CD4-positive, alpha-beta T cell (primary cell): ENCODE measurements around the gene PCDHB3. TPM values are rescaled to one million over a fixed set of nuclear protein-coding genes. Genes with fewer than 3 reads are reported as not detected.
"Not testable (repeated sequence)": the region's sequence is repeated elsewhere in the genome, so short reads cannot be mapped to it uniquely, and the experiment has no call there.

Experiments used
- ATAC-seq: fragments of 200-7000 bp; cut with Tn5 transposase; one replicate; pipeline ENCODE4 v1.10.0; 2022; ENCODE audit warnings: mild to moderate bottlenecking; ENCODE audit not compliant: poor library complexity
- CTCF ChIA-PET: fragments of 350-600 bp; sonication (Branson Sonifier 250); formaldehyde crosslinking; loops from one replicate; lab custom pipeline; 2021; ENCODE audit warnings: antibody characterized with exemption, inconsistent platforms; lab: Charles Lee
- POLR2A ChIA-PET: fragments of 350-600 bp; sonication (Branson Sonifier 250); formaldehyde crosslinking; loops from one replicate; lab custom pipeline; 2021; ENCODE audit warnings: antibody characterized with exemption, inconsistent platforms; lab: Charles Lee
- DNase-seq, 14 experiments: peaks; one replicate each; pipeline ENCODE4 v3.0.0-alpha.2; 2013 to 2020; ENCODE audit warnings: mixed read lengths in 2 of 14
- H3K27ac ChIP-seq, 2 donors: one replicate each; pipeline versions ENCODE4 v1.5.1 to v1.7.0; 2013; ENCODE audit warnings: low read length in 2 of 2, low read depth in 1 of 2, mild to moderate bottlenecking in 1 of 2
- H3K27me3 ChIP-seq, 2 experiments: 1 replicate in 1 of 2; 2 replicates in 1 of 2; pipeline versions ENCODE4 v1.6.1 to v1.7.0; 2013; ENCODE audit warnings: low read length in 2 of 2, control low read depth in 1 of 2, mild to moderate bottlenecking in 1 of 2, moderate library complexity in 1 of 2; ENCODE audit not compliant: insufficient read depth in 2 of 2, control insufficient read depth in 1 of 2
- H3K36me3 ChIP-seq: one replicate; pipeline ENCODE4 v1.6.1; 2013; ENCODE audit warnings: low read length, control low read depth; ENCODE audit not compliant: insufficient read depth
- H3K4me1 ChIP-seq: one replicate; pipeline ENCODE4 v1.6.1; 2013; ENCODE audit warnings: low read length, control low read depth; ENCODE audit not compliant: insufficient read depth
- H3K4me3 ChIP-seq: one replicate; pipeline ENCODE4 v1.5.1; 2013; ENCODE audit warnings: mild to moderate bottlenecking, low read length, moderate library complexity
- H3K9me3 ChIP-seq, 2 experiments: 1 replicate in 1 of 2; 2 replicates in 1 of 2; pipeline versions ENCODE4 v1.6.1 to v1.7.0; 2013; ENCODE audit warnings: low read length in 2 of 2, mild to moderate bottlenecking in 2 of 2, control low read depth in 1 of 2, moderate library complexity in 1 of 2; ENCODE audit not compliant: control insufficient read depth in 1 of 2, insufficient read depth in 1 of 2
- H3K27ac Mint-ChIP-seq: one replicate; pipeline ENCODE4 v1.8.0; 2020; ENCODE audit warnings: mixed read lengths
- H3K27me3 Mint-ChIP-seq: one replicate; pipeline ENCODE4 v1.8.0; 2021; ENCODE audit warnings: mixed read lengths
- H3K36me3 Mint-ChIP-seq: one replicate; pipeline ENCODE4 v1.8.0; 2021; ENCODE audit warnings: low read depth, mixed read lengths
- H3K4me1 Mint-ChIP-seq: one replicate; pipeline ENCODE4 v1.8.0; 2021; ENCODE audit warnings: low read depth, mixed read lengths
- H3K4me3 Mint-ChIP-seq: one replicate; pipeline ENCODE4 v1.8.0; 2020; ENCODE audit warnings: mild to moderate bottlenecking, mixed read lengths
- H3K9me3 Mint-ChIP-seq: one replicate; pipeline ENCODE4 v1.8.0; 2020; ENCODE audit warnings: mixed read lengths
- intact Hi-C, 2 experiments: fragments of 100-400 bp; cut with DNase I in 1 of 2; cut with micrococcal nuclease in 1 of 2; formaldehyde crosslinking; loops; one replicate each; pipeline versions ENCODE4 v1.15.1 to v1.9.0; 2023 to 2025; cut with DNase I, micrococcal nuclease
- total RNA-seq, 174 experiments: library from RNA in 2 of 174; stranded (reverse) in 2 of 174; gene quantifications; one replicate each; pipeline ENCODE4 v1.2.3 and lab custom pipeline; 2021 to 2026
- TF ChIP-seq, protein P1 (sequence below): fragments of 200-600 bp; IDR thresholded peaks from one replicate; pipeline ENCODE4 v1.8.0; 2022; ENCODE audit warnings: antibody characterized with exemption, mild to moderate bottlenecking

Gene PCDHB3
- total RNA-seq, 2 experiments from 2014 or later, result not detected

DNA sequence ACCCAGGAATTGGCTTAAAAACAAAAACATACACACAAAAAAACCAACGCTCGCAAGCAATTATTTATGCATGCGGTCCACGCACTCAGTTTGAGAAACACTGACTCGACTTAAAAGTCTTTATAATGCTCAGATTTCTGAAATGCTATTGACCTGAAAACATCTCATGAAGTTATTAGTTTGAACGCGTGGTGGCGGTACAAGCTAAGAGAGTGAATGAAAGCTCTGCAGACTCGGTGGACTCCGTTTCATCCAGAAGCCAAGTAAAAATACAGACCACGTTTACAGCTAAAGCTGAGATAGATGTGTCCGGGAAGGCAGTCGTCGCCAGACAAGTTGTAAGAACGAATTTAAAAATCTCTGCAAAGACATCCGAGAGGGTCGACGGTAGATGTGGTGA, 49.5 kb downstream of the PCDHB3 start, which contains the start of gene PCDHB6:
Gene PCDHB6, plus strand, starts transcription at position 246 of the 400 bp plus-strand sequence. CDS start 201 bp downstream, outside the sequence.
- no peaks in the 10 kb centered on the region for H3K4me1 ChIP-seq
- peak within 1 kb of the TSS; percentile 72 for H3K4me3 Mint-ChIP-seq
- peak in 2 of 14 experiments; percentile 5 for DNase-seq
- H3K4me1 Mint-ChIP-seq, result peaks cover 5% of the 10 kb centered on the region
- intact Hi-C loops, result no loop called here
- no peak within 1 kb of the TSS for H3K27ac ChIP-seq
- ChIA-PET CTCF (interaction anchor here (0.5 kb wide), 1 partner anchor 21 kb away, joined by 3 read pairs; no protein-coding TSS in a partner anchor), POLR2A (no interaction called here)
- no peak within 1 kb of the TSS for H3K27ac Mint-ChIP-seq
- no peak within 1 kb of the TSS for H3K4me3 ChIP-seq
- TF ChIP-seq, protein P1, sequence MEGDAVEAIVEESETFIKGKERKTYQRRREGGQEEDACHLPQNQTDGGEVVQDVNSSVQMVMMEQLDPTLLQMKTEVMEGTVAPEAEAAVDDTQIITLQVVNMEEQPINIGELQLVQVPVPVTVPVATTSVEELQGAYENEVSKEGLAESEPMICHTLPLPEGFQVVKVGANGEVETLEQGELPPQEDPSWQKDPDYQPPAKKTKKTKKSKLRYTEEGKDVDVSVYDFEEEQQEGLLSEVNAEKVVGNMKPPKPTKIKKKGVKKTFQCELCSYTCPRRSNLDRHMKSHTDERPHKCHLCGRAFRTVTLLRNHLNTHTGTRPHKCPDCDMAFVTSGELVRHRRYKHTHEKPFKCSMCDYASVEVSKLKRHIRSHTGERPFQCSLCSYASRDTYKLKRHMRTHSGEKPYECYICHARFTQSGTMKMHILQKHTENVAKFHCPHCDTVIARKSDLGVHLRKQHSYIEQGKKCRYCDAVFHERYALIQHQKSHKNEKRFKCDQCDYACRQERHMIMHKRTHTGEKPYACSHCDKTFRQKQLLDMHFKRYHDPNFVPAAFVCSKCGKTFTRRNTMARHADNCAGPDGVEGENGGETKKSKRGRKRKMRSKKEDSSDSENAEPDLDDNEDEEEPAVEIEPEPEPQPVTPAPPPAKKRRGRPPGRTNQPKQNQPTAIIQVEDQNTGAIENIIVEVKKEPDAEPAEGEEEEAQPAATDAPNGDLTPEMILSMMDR, result no peak
- no peak for ATAC-seq
- peaks cover 10 to 15% of the 10 kb centered on the region in 2 experiments for H3K27me3 ChIP-seq
- peaks cover 2 to 28% of the 10 kb centered on the region in 2 experiments for H3K9me3 ChIP-seq
- H3K36me3 ChIP-seq, result no peaks in the 10 kb centered on the region
- H3K9me3 Mint-ChIP-seq, result peaks cover 12% of the 10 kb centered on the region
- H3K27me3 Mint-ChIP-seq, result peaks cover 73% of the 10 kb centered on the region
- peaks cover 5% of the 10 kb centered on the region for H3K36me3 Mint-ChIP-seq

DNA sequence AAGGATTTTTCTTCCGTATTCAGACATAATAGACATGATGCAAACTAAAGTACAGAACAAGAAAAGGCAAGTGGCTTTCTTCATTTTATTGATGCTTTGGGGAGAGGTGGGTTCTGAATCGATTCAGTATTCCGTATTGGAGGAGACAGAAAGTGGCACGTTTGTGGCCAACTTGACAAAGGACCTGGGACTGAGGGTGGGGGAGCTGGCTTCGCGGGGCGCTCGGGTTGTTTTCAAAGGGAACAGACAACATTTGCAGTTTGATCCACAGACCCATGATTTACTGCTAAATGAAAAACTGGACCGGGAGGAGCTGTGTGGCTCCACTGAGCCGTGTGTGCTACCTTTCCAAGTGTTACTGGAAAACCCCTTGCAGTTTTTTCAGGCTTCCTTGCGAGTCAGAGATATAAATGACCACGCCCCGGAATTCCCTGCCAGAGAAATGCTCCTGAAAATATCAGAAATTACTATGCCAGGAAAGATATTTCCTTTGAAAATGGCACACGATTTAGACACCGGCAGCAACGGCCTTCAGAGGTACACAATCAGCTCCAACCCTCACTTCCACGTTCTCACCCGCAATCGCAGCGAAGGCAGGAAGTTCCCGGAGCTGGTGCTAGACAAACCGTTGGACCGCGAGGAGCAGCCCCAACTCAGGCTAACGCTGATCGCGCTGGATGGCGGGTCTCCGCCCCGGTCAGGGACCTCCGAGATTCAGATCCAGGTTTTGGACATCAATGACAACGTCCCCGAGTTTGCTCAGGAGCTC, 50.1 kb downstream of the PCDHB3 start:
- H3K27me3 Mint-ChIP-seq, result peaks cover 73% of the 10 kb centered on the region
- CTCF ChIA-PET, result interaction anchor here (0.5 kb wide), 1 partner anchor 22 kb away, joined by 3 read pairs; no protein-coding TSS in a partner anchor
- H3K27ac ChIP-seq, result no peak overlapping the region
- H3K27ac Mint-ChIP-seq, result no peak overlapping the region
- H3K9me3 ChIP-seq, result peaks cover 8 to 31% of the 10 kb centered on the region in 2 experiments
- TF ChIP-seq, protein P1, result no peak
- H3K27me3 ChIP-seq, result peaks cover 11 to 15% of the 10 kb centered on the region in 2 experiments
- POLR2A ChIA-PET, result no interaction called here
- ATAC-seq (no peak), DNase-seq (no peak)
- H3K4me3 Mint-ChIP-seq, result peak overlapping the region; percentile 72
- H3K36me3 Mint-ChIP-seq, result peaks cover 5% of the 10 kb centered on the region
- H3K9me3 Mint-ChIP-seq, result peaks cover 12% of the 10 kb centered on the region
- intact Hi-C loops, result no loop called here
- no peaks in the 10 kb centered on the region for H3K36me3 ChIP-seq
- no peak overlapping the region for H3K4me3 ChIP-seq
- no peaks in the 10 kb centered on the region for H3K4me1 ChIP-seq
- H3K4me1 Mint-ChIP-seq, result peaks cover 5% of the 10 kb centered on the region

DNA sequence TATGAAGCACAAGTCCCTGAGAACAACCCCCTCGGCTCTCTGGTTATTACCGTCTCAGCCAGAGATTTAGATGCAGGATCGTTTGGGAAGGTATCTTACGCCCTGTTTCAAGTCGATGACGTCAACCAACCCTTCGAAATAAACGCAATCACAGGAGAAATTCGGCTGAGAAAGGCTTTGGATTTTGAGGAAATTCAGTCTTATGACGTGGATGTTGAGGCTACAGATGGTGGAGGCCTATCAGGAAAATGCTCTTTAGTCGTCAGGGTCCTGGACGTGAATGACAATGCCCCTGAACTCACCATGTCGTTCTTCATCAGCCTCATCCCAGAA, 50.7 kb downstream of the PCDHB3 start:
- no peak for ATAC-seq
- Histone ChIP-seq H3K4me3 (no peak overlapping the region), H3K36me3 (no peaks in the 10 kb centered on the region), H3K27me3 (peaks cover 17 to 20% of the 10 kb centered on the region in 2 experiments), H3K4me1 (no peaks in the 10 kb centered on the region), H3K27ac (no peak overlapping the region), H3K9me3 (peaks cover 8 to 33% of the 10 kb centered on the region in 2 experiments)
- Mint-ChIP-seq H3K36me3 (peaks cover 5% of the 10 kb centered on the region), H3K4me1 (peaks cover 5% of the 10 kb centered on the region), H3K4me3 (no peak overlapping the region), H3K27me3 (peaks cover 76% of the 10 kb centered on the region), H3K9me3 (peaks cover 12% of the 10 kb centered on the region), H3K27ac (no peak overlapping the region)
- intact Hi-C loops, result no loop called here
- no peak for DNase-seq
- ChIA-PET POLR2A (no interaction called here), CTCF (no interaction called here)
- TF ChIP-seq, protein P1, result no peak

DNA sequence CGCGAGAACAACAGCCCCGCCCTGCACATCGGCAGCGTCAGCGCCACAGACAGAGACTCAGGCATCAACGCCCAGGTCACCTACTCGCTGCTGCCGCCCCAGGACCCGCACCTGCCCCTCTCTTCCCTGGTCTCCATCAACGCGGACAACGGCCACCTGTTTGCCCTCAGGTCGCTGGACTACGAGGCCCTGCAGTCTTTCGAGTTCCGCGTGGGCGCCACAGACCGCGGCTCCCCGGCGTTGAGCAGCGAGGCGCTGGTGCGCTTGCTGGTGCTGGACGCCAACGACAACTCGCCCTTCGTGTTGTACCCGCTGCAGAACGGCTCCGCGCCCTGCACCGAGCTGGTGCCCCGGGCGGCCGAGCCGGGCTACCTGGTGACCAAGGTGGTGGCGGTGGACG, 51.4 kb downstream of the PCDHB3 start:
- H3K27ac ChIP-seq, H3K27ac Mint-ChIP-seq, H3K4me3 Mint-ChIP-seq, H3K4me1 Mint-ChIP-seq, POLR2A ChIA-PET, H3K4me1 ChIP-seq, H3K36me3 ChIP-seq, H3K4me3 ChIP-seq, H3K36me3 Mint-ChIP-seq, ATAC-seq, intact Hi-C loops, DNase-seq, CTCF ChIA-PET: not testable (repeated sequence)
- Mint-ChIP-seq H3K27me3 (peaks cover 77% of the 10 kb centered on the region), H3K9me3 (peaks cover 19% of the 10 kb centered on the region)
- Histone ChIP-seq H3K27me3 (peaks cover 24 to 26% of the 10 kb centered on the region in 2 experiments), H3K9me3 (peaks cover 11 to 39% of the 10 kb centered on the region in 2 experiments)

DNA sequence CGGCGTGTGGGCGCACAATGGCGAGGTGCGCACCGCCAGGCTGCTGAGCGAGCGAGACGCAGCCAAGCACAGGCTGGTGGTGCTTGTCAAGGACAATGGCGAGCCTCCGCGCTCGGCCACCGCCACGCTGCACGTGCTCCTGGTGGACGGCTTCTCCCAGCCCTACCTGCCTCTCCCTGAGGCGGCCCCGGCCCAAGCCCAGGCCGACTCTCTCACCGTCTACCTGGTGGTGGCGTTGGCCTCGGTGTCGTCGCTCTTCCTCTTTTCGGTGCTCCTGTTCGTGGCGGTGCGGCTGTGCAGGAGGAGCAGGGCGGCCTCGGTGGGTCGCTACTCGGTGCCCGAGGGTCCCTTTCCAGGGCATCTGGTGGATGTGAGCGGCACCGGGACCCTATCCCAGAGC, 51.8 kb downstream of the PCDHB3 start:
- H3K36me3 ChIP-seq, ATAC-seq, POLR2A ChIA-PET, CTCF ChIA-PET, H3K36me3 Mint-ChIP-seq, DNase-seq, H3K4me3 Mint-ChIP-seq, H3K27ac ChIP-seq, H3K4me1 ChIP-seq, H3K4me1 Mint-ChIP-seq, H3K4me3 ChIP-seq, H3K27ac Mint-ChIP-seq, intact Hi-C loops: not testable (repeated sequence)
- Histone ChIP-seq H3K9me3 (peaks cover 16 to 41% of the 10 kb centered on the region in 2 experiments), H3K27me3 (peaks cover 26 to 30% of the 10 kb centered on the region in 2 experiments)
- H3K9me3 Mint-ChIP-seq, result peaks cover 20% of the 10 kb centered on the region
- peaks cover 82% of the 10 kb centered on the region for H3K27me3 Mint-ChIP-seq
